Measurements from ENCODE around the gene PLEKHA7. TPM values are rescaled to one million over a fixed set of nuclear protein-coding genes. Genes with fewer than 3 reads are reported as not detected.

PLEKHA7 gene
- total and polyA plus RNA-seq, 2 of the 4 experiments (the other 2 are of a cell fraction): 0.12 TPM; not detected in 1

- Histone ChIP-seq H3K4ac (ENCODE audit: low read depth, low read length) (no peak overlapping the region), H2AFZ (replicated peaks; ENCODE audit: low read length, poor library complexity) (no peak overlapping the region), H4K5ac (ENCODE audit: low read depth, low read length) (no peak overlapping the region), H4K20me1 (ENCODE audit: insufficient read depth, low read length) (no peaks in the 10 kb centered on the region), H2BK120ac (ENCODE audit: low read depth, low read length) (no peak overlapping the region), H2BK15ac (ENCODE audit: low read depth, low read length) (no peak overlapping the region), H3K27me3 (ENCODE audit: control insufficient read depth, insufficient read depth, low read length) (peaks cover 4% of the 10 kb centered on the region), H2AK5ac (ENCODE audit: low read depth, low read length) (no peak overlapping the region), H2BK20ac (ENCODE audit: low read depth, low read length) (no peak overlapping the region), H4K91ac (ENCODE audit: insufficient read depth, low read depth, low read length) (no peak overlapping the region), H3K4me3 (ENCODE audit: insufficient read depth, low read depth, low read length) (no peak overlapping the region), H3K79me1 (ENCODE audit: low read depth in 1 of 2, low read length in 2 of 2) (no peaks in the 10 kb centered on the region), H4K8ac (ENCODE audit: low read depth in 2 of 2, low read length in 2 of 2) (no peak overlapping the region), H3K27ac (ENCODE audit: insufficient read depth, low read length) (no peak overlapping the region), H3K9me1 (ENCODE audit: insufficient read depth, low read length) (no peaks in the 10 kb centered on the region), H3K23ac (ENCODE audit: low read depth, low read length) (no peak overlapping the region), H3K36me3 (ENCODE audit: control insufficient read depth, insufficient read depth, low read length) (no peaks in the 10 kb centered on the region), H3K4me1 (ENCODE audit: control insufficient read depth, insufficient read depth, low read length) (no peaks in the 10 kb centered on the region), H3K9ac (ENCODE audit: low read depth, low read length) (no peak overlapping the region), H3K4me2 (ENCODE audit: low read depth, low read length) (no peak overlapping the region), H3K9me3 (ENCODE audit: control insufficient read depth, insufficient read depth, low read length) (no peaks in the 10 kb centered on the region), H2BK5ac (ENCODE audit: low read depth, low read length, poor library complexity, severe bottlenecking) (no peak overlapping the region), H3K18ac (ENCODE audit: low read depth, low read length) (no peak overlapping the region), H3K56ac (ENCODE audit: extremely low read depth, insufficient read depth, low read length) (no peak overlapping the region), H3K14ac (replicated peaks; ENCODE audit: low read depth, low read length) (no peak overlapping the region), H2AK9ac (replicated peaks; ENCODE audit: low read depth, low read length, poor library complexity) (no peak overlapping the region)
- dilution Hi-C loops (cut with HindIII; ENCODE audit: low sequenced_read_pairs, unreplicated experiment): no loop called here
- BruUV-seq (replicated peaks): no TSS peak
- CTCF ChIA-PET: no interaction called here
- ATAC-seq (ENCODE audit: low read depth) (no peak), DNase-seq (no peak)
- WGBS, 2 experiments (ENCODE audit: extremely low coverage in 2 of 2, insufficient read length in 1 of 2): no CpG with 5 or more reads among the region's 2 CpGs
- TF ChIP-seq CTCF (conservative IDR thresholded peaks at IDR 0.05; ENCODE audit: low read depth, low read length) (no peak), CEBPB (IDR thresholded peaks at IDR 0.05; ENCODE audit: low read depth, low read length) (no peak), RFX5 (IDR thresholded peaks at IDR 0.05; ENCODE audit: low read depth, low read length) (no peak)
- in situ Hi-C loops (cut with MboI; ENCODE audit: low sequenced_read_pairs): no loop called here
- intact Hi-C loops (cut with micrococcal nuclease): no loop called here
- POLR2A ChIA-PET (ENCODE audit: unreplicated experiment): no interaction called here
Observed at GRCh38 chr11:16977994-16978315, 36.3 kb downstream of the PLEKHA7 start.
